TTC549 (cell line): ENCODE data around the gene U2SURP.
"Not testable (repeated sequence)": the region's sequence is repeated elsewhere in the genome, so short reads cannot be mapped to it uniquely, and the experiment has no call there.

Experiments used
- FAIRE-seq: peaks from 2 replicates; lab custom pipeline; 2012; peaks lifted over from hg19 to GRCh38; lab: Jason Lieb, UNC

The U2SURP gene

GRCh38 chr3:143071776-143072175 lies 70.4 kb downstream of the U2SURP start:
- no peak for FAIRE-seq

GRCh38 chr3:143072298-143073020 lies 71.1 kb downstream of the U2SURP start:
- FAIRE-seq = not testable (repeated sequence)

GRCh38 chr3:143073541-143073940 lies 72.2 kb downstream of the U2SURP start:
- not testable (repeated sequence) for FAIRE-seq

GRCh38 chr3:143073983-143074382 lies 72.6 kb downstream of the U2SURP start:
- not testable (repeated sequence) for FAIRE-seq

GRCh38 chr3:143078883-143079282 lies 77.5 kb downstream of the U2SURP start:
- no peak for FAIRE-seq

- FAIRE-seq = no peak
These were observed 78.8 kb downstream of the U2SURP start for GRCh38 chr3:143080196-143080595.

GRCh38 chr3:143081365-143081764 lies 80.0 kb downstream of the U2SURP start:
- FAIRE-seq = no peak

- no peak for FAIRE-seq
These were observed 80.7 kb downstream of the U2SURP start for GRCh38 chr3:143081844-143082778.

- FAIRE-seq = no peak
These were observed 82.4 kb downstream of the U2SURP start for GRCh38 chr3:143083781-143084180.

- FAIRE-seq = no peak
These were observed 83.7 kb downstream of the U2SURP start for GRCh38 chr3:143084856-143085731.

- FAIRE-seq = no peak
These were observed 87.5 kb downstream of the U2SURP start for GRCh38 chr3:143088835-143089234.

- no peak for FAIRE-seq
These were observed 88.6 kb downstream of the U2SURP start for GRCh38 chr3:143089965-143090364.

GRCh38 chr3:143090486-143090885 lies 89.1 kb downstream of the U2SURP start:
- no peak for FAIRE-seq

GRCh38 chr3:143090976-143091837 lies 89.8 kb downstream of the U2SURP start:
- no peak for FAIRE-seq

- FAIRE-seq = no peak
These were observed 90.8 kb downstream of the U2SURP start for GRCh38 chr3:143092191-143092590.

GRCh38 chr3:143095813-143096212 lies 94.4 kb downstream of the U2SURP start:
- FAIRE-seq = no peak

GRCh38 chr3:143098032-143098764 lies 96.8 kb downstream of the U2SURP start:
- no peak for FAIRE-seq

GRCh38 chr3:143099210-143099609 lies 97.8 kb downstream of the U2SURP start:
- no peak for FAIRE-seq

GRCh38 chr3:143099690-143100089 lies 98.3 kb downstream of the U2SURP start:
- FAIRE-seq = no peak

- no peak for FAIRE-seq
These were observed 99.1 kb downstream of the U2SURP start for GRCh38 chr3:143100451-143100850.
